Cardiac septum (tissue), 1 donor: Measurements from ENCODE around the gene EAF2. TPM values are rescaled to one million over a fixed set of nuclear protein-coding genes. Genes with fewer than 3 reads are reported as not detected.
"Not testable (repeated sequence)": the region's sequence is repeated elsewhere in the genome, so short reads cannot be mapped to it uniquely, and the experiment has no call there.

Experiments
- DNase-seq: peaks from one replicate; pipeline ENCODE4 v3.0.0-alpha.2; 2020; ENCODE audit warnings: low spot score
- intact Hi-C: fragments of 100-400 bp; cut with DNase I; formaldehyde crosslinking; loops from one replicate; pipeline ENCODE4 v1.14.0; 2022
- total RNA-seq: library from RNA; stranded (reverse); fragmentation: NEBNext Ultra II Directional; extraction: Animal tissue kit (Norgen Biotek cat#: 25700); gene quantifications from one replicate; pipeline ENCODE4 v1.2.1, GENCODE V29; 2021
- donor health status: DM: no; HTN: no; CAD: no.

Gene EAF2
- total RNA-seq, 1 donor from 2014 or later, result 1.9 TPM

- DNase-seq, result no peak
- intact Hi-C loops, result no loop called here
Observed at GRCh38 chr3:121852256-121852655, 17.2 kb downstream of the EAF2 start.

GRCh38 chr3:121855555-121855954 is 20.5 kb downstream of the EAF2 start:
- intact Hi-C loops, result no loop called here
- no peak for DNase-seq

- DNase-seq, intact Hi-C loops: not testable (repeated sequence)
Observed at GRCh38 chr3:121857778-121858177, 22.8 kb downstream of the EAF2 start.

- DNase-seq, result peak; percentile 69
- intact Hi-C loops, result not testable (repeated sequence)
Observed at GRCh38 chr3:121863247-121863646, 28.2 kb downstream of the EAF2 start.

GRCh38 chr3:121863801-121864200 is 28.8 kb downstream of the EAF2 start:
- intact Hi-C loops, result no loop called here
- DNase-seq, result no peak

- DNase-seq, result no peak
- intact Hi-C loops, result no loop called here
Observed at GRCh38 chr3:121869736-121870135, 34.7 kb downstream of the EAF2 start.

- no peak for DNase-seq
- intact Hi-C loops, result no loop called here
Observed at GRCh38 chr3:121870717-121871116, 35.7 kb downstream of the EAF2 start.

- intact Hi-C loops, result no loop called here
Observed at GRCh38 chr3:121871430-121871829, 36.4 kb downstream of the EAF2 start.

GRCh38 chr3:121878411-121878810 is 43.4 kb downstream of the EAF2 start:
- DNase-seq, result no peak
- intact Hi-C loops, result no loop called here

More at GRCh38 chr3:121871430-121871829, 36.4 kb downstream of the EAF2 start:
- no peak for DNase-seq

GRCh38 chr3:121883507-121883906 is 48.5 kb downstream of the EAF2 start:
- DNase-seq, result no peak
- intact Hi-C loops, result no loop called here

- intact Hi-C loops, result no loop called here
- no peak for DNase-seq
Observed at GRCh38 chr3:121885386-121885785, 50.4 kb downstream of the EAF2 start.

GRCh38 chr3:121894301-121894990 is 59.4 kb downstream of the EAF2 start, which contains the start of gene SLC15A2:
TSS of gene SLC15A2 (plus strand) at chr3:121894401. CDS start at chr3:121894477, 76 bp downstream.
- DNase-seq, result no peak
- intact Hi-C loops, result no loop called here

- intact Hi-C loops, result no loop called here
- DNase-seq, result no peak
Observed at GRCh38 chr3:121895121-121895520, 60.1 kb downstream of the EAF2 start.

GRCh38 chr3:121895736-121896135 is 60.7 kb downstream of the EAF2 start:
- no peak for DNase-seq
- intact Hi-C loops, result no loop called here

GRCh38 chr3:121896823-121897222 is 61.8 kb downstream of the EAF2 start:
- intact Hi-C loops, result no loop called here
- no peak for DNase-seq

GRCh38 chr3:121897296-121897695 is 62.3 kb downstream of the EAF2 start:
- no peak for DNase-seq
- intact Hi-C loops, result no loop called here

- intact Hi-C loops, result no loop called here
- DNase-seq, result no peak
Observed at GRCh38 chr3:121913305-121913990, 78.4 kb downstream of the EAF2 start.

- intact Hi-C loops, result no loop called here
- no peak for DNase-seq
Observed at GRCh38 chr3:121914081-121914998, 79.3 kb downstream of the EAF2 start.

- no peak for DNase-seq
- intact Hi-C loops, result no loop called here
Observed at GRCh38 chr3:121916189-121916588, 81.2 kb downstream of the EAF2 start.
